ENCODE data around the gene HDAC9.

HDAC9 gene

GRCh38 chr7:18829858-18830285 lies 334.3 kb downstream of the HDAC9 start:
- no peak overlapping the region for H2AFZ ChIP-seq (ENCODE audit: low read depth, low read length)
- no peak overlapping the region for H3K9ac ChIP-seq (ENCODE audit: low read length)
- H3K4me3 ChIP-seq (ENCODE audit: low read length): no peak overlapping the region

GRCh38 chr7:18831419-18831818 lies 335.9 kb downstream of the HDAC9 start:
- Histone ChIP-seq H3K27me3 (ENCODE audit: low read depth, low read length) (no peaks in the 10 kb centered on the region), H3K79me2 (ENCODE audit: low read length) (no peaks in the 10 kb centered on the region), H3K4me2 (ENCODE audit: low read length) (no peak overlapping the region), H2AFZ (ENCODE audit: low read depth, low read length) (no peak overlapping the region), H3K36me3 (replicated peaks; ENCODE audit: low read depth, low read length) (no peaks in the 10 kb centered on the region), H3K4me1 (ENCODE audit: low read length) (peaks cover 5% of the 10 kb centered on the region; the same call in 1 of the 2 replicates), H4K20me1 (ENCODE audit: insufficient read depth, low read length) (no peaks in the 10 kb centered on the region), H3K4me3 (ENCODE audit: low read length) (no peak overlapping the region), H3K9ac (ENCODE audit: low read length) (no peak overlapping the region), H3K27ac (ENCODE audit: low read length) (no peak overlapping the region), H3K9me3 (ENCODE audit: insufficient read depth, low read length) (no peaks in the 10 kb centered on the region)
- TF ChIP-seq EZH2phosphoT487 (IDR thresholded peaks at IDR 0.05; ENCODE audit: low read depth): no peak
- TF ChIP-seq CTCF (IDR thresholded peaks at IDR 0.05; ENCODE audit: low read depth, low read length): no peak

More at GRCh38 chr7:18829858-18830285, 334.3 kb downstream of the HDAC9 start:
- no peaks in the 10 kb centered on the region for H4K20me1 ChIP-seq (ENCODE audit: insufficient read depth, low read length)
- no peaks in the 10 kb centered on the region for H3K9me3 ChIP-seq (ENCODE audit: insufficient read depth, low read length)
- H3K36me3 ChIP-seq (replicated peaks; ENCODE audit: low read depth, low read length): no peaks in the 10 kb centered on the region
- H3K27ac ChIP-seq (ENCODE audit: low read length): no peak overlapping the region
- TF ChIP-seq EZH2phosphoT487 (IDR thresholded peaks at IDR 0.05; ENCODE audit: low read depth) (no peak), CTCF (IDR thresholded peaks at IDR 0.05; ENCODE audit: low read depth, low read length) (no peak)
- H3K27me3 ChIP-seq (ENCODE audit: low read depth, low read length): no peaks in the 10 kb centered on the region
- H3K79me2 ChIP-seq (ENCODE audit: low read length): no peaks in the 10 kb centered on the region
- H3K4me1 ChIP-seq (ENCODE audit: low read length): no peaks in the 10 kb centered on the region
- no peak overlapping the region for H3K4me2 ChIP-seq (ENCODE audit: low read length)

- H3K36me3 ChIP-seq (replicated peaks; ENCODE audit: low read depth, low read length): no peaks in the 10 kb centered on the region
- H3K79me2 ChIP-seq (ENCODE audit: low read length): no peaks in the 10 kb centered on the region
- TF ChIP-seq EZH2phosphoT487 (IDR thresholded peaks at IDR 0.05; ENCODE audit: low read depth) (no peak), CTCF (IDR thresholded peaks at IDR 0.05; ENCODE audit: low read depth, low read length) (no peak)
- no peak overlapping the region for H3K9ac ChIP-seq (ENCODE audit: low read length)
- no peak overlapping the region for H2AFZ ChIP-seq (ENCODE audit: low read depth, low read length)
- no peak overlapping the region for H3K4me3 ChIP-seq (ENCODE audit: low read length)
- H4K20me1 ChIP-seq (ENCODE audit: insufficient read depth, low read length): no peaks in the 10 kb centered on the region
- no peak overlapping the region for H3K4me2 ChIP-seq (ENCODE audit: low read length)
- no peaks in the 10 kb centered on the region for H3K9me3 ChIP-seq (ENCODE audit: insufficient read depth, low read length)
- no peaks in the 10 kb centered on the region for H3K27me3 ChIP-seq (ENCODE audit: low read depth, low read length)
- H3K4me1 ChIP-seq (ENCODE audit: low read length): peaks cover 5% of the 10 kb centered on the region; the same call in 1 of the 2 replicates
- no peak overlapping the region for H3K27ac ChIP-seq (ENCODE audit: low read length)
Observed at GRCh38 chr7:18831943-18832342, 336.4 kb downstream of the HDAC9 start.

GRCh38 chr7:18834577-18834976 lies 339.0 kb downstream of the HDAC9 start:
- TF ChIP-seq CTCF (IDR thresholded peaks at IDR 0.05; ENCODE audit: low read depth, low read length): no peak
- Histone ChIP-seq H3K36me3 (replicated peaks; ENCODE audit: low read depth, low read length) (no peaks in the 10 kb centered on the region), H3K4me2 (ENCODE audit: low read length) (no peak overlapping the region), H3K4me3 (ENCODE audit: low read length) (no peak overlapping the region), H2AFZ (ENCODE audit: low read depth, low read length) (no peak overlapping the region), H3K9me3 (ENCODE audit: insufficient read depth, low read length) (no peaks in the 10 kb centered on the region), H3K79me2 (ENCODE audit: low read length) (no peaks in the 10 kb centered on the region), H3K9ac (ENCODE audit: low read length) (no peak overlapping the region), H3K27me3 (ENCODE audit: low read depth, low read length) (no peaks in the 10 kb centered on the region), H4K20me1 (ENCODE audit: insufficient read depth, low read length) (no peaks in the 10 kb centered on the region), H3K4me1 (ENCODE audit: low read length) (peaks cover 5% of the 10 kb centered on the region; the same call in 1 of the 2 replicates), H3K27ac (ENCODE audit: low read length) (no peak overlapping the region)

All from OCI-LY3 (cell line).